ENCODE data around the gene SDK1. TPM values are rescaled to one million over a fixed set of nuclear protein-coding genes. Genes with fewer than 3 reads are reported as not detected.

The SDK1 gene
- total RNA-seq, 1 donor from 2014 or later: 9.9 TPM

DNA sequence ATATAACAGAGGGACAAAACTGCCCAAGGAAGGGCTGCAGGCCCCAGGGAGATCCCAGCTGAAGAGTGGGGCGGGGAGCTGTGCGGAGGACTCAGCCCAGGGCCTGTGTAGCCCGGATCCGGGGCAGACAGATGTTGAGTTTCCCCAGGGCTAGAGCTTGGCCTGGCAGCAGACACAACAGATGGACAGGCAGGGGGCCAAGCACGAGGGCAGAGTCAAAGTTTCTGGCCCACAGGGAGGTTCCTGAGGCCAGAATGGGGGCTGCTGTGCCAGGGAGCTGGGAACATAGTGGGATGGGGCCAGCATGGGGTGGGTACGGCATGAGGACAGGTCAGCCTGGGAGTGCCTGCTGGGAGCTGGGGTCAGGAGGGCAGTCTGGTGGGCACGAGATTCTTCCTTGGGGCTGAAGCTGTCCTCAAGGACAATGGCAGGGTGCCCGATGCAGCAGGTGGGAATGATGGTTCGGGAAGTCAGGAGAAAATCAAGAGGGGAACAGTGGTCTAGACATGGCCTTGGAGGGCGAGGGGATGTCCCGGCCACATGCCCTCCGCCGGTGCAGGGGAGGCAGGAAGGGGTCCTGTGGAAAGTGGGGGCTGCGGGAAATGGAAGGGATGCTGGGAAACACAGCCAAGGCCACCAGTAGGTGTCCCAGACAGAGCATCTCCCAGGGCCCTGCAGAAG is 862.0 kb downstream of the SDK1 start:
- peak; percentile 92 for DNase-seq

DNA sequence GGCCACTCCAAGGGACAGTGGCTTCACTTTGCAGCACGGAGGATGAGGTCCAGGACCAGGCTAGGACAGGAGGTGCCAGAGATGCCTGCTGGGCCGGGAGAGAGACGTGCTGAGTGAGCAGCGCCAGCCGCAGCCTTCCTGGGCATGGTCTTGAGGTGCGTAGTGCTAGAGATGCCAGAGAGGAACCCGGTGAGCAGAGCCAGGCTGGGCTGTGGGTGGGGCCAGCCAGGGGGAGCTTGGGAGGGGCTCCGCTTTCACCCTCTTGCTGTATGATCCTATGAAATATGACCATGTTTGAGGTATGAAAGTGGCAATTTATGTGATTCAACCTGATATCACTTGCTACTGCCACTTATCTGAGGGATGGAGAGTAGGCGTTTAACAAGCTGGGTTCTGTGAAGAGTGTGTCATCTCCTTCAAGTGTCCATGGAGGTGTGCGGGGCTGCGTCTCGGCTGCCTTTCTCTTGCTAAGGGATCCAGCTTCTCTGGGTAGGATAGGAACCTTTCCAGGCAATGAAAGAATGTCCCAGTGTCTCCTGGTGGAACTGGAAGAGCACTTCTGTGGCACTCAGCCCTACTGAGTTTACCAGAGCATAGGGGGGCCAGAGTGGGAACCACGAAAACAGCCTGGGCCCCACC is 862.6 kb downstream of the SDK1 start:
- no peak for DNase-seq

DNA sequence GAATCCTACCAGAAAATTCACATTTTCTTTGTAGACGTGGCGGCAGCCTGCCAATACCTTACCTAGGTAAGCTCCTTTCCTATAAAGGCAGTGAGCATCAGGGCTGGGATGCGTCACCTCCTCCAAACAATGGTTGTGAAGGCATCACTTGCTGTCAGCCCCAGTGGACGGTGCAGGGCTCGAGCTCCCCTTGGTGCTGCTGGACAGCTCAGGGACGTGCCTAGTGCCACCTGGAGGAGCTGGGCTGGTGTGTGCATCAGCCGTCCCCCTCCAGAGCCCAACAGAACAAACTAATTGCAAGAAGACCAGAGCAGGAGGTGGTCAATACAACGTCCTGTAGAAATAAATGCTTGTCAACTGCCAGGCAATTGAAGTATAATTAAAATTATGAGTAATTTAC is 863.5 kb downstream of the SDK1 start:
- DNase-seq: no peak

DNA sequence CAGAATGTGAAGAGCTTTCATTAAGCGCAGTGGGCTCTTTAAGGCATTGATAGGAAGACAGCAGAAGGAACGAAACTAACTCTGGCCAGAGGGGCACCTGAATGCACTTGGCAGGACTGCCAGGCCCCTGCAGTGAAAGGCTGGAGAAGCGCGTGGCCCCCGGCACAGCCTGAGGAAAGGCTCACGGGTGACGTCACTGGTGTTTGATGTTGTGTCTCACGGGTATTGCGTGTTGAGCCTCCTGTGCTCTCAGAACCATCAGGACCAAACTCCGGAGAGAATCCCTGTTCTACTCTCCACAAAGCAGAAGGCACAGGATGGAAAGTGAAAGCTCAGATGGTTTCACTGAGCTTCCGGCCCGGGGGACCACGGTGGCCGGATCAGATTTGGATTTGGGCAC is 865.3 kb downstream of the SDK1 start:
- DNase-seq: no peak

DNA sequence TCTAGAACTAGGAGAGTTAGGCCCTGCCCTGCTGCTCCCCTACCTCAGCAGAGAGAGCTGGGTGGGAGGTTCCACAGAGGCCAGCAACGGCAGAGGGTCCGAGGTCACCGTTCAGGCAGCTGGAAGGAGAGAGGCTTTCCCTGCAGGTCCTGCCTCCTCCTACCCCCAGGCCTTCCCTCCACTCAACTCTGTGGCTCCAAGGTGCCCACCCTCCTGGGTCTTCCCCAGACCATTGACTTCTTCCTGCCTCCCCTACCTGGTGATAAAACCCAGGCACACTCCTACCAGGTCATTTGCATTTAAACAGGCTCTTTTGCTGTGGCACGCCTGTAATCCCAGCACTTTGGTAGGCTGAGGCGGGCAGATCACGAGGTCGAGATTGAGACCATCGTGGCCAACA is 865.8 kb downstream of the SDK1 start:
- DNase-seq: no peak

DNA sequence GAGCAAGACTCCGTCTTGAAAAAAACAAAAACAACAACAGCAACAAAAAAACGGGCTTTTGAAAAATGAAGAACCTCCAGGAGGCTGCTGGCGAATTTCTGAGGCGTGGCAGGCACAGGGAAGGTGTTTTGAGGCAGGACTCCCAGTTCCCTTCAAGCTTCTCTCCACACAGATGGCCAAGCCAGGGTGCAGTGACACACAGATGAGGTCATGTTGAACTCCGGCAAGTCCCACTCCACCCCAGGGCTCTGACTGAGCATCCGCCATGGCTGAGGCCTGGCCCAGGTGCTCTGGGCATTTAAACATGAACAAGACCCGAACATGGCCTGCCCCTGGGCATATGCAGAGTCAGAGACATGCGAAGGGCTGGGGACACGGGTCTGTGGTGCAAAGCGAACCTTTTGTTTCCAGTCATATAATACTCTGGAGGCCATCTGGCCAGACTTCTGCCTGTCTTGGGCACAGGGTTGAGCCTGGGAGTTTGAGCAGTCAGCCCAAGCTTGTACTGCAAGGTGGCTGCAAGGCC is 866.4 kb downstream of the SDK1 start:
- DNase-seq: no peak

DNA sequence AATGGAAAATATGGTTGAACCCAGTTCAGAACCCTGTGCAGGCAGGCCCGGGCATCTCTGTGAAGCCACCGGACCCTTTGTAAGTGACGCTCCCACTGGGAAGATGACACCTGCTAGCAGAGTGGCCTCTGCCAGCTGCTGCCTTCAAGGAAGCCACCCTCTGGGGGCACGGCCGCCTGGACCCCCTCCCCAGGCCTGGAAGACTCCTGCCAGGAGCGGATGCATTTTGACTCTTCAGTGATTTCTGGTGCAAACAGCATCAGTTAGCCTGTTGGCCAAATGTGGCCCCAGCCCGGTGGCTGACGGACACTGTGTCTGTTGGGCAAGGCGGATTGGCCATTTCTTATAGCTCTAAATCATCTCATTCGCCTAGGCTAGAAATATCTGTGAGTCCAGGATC is 867.0 kb downstream of the SDK1 start:
- DNase-seq: no peak

DNA sequence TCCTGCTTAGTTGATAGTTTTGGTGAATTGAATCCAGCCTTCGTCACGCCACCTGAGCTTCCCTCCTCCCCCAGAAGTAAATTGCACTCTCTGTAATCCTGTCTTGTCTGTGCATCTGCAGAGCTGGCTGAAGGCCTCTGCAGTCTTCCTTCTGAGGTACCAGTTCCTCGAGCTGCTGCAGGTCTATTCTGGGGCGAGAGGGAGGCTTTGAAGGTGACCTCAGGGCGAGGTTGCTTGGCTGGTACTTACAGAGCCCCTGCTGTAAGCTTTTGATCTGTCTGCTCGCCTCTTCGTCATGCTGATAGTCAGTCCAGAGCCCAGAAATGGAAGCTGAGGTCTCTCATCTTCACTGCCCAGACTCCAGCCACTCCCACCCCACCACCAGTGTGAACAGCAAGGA is 867.5 kb downstream of the SDK1 start:
- DNase-seq: no peak

DNA sequence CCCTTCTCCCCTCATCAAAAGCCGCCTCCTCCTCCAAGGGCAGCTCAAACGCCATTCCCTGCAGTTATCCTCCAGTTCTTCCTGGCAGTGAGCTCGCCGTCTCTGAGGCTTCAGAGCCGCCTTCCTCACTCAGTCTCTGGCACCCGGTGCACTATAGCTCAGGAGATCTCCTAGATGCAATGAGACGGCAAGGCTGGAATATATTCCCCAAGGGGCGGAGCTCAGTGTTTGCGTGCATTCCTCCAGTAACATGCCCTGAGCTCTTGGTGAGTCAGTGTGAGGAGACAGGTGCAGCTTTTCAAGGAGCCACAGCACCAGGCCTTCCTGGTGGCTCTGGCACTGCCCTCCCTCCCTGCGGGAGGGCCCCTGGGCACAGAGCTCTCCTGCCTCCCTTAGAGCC is 868.4 kb downstream of the SDK1 start:
- DNase-seq: peak; percentile 45

DNA sequence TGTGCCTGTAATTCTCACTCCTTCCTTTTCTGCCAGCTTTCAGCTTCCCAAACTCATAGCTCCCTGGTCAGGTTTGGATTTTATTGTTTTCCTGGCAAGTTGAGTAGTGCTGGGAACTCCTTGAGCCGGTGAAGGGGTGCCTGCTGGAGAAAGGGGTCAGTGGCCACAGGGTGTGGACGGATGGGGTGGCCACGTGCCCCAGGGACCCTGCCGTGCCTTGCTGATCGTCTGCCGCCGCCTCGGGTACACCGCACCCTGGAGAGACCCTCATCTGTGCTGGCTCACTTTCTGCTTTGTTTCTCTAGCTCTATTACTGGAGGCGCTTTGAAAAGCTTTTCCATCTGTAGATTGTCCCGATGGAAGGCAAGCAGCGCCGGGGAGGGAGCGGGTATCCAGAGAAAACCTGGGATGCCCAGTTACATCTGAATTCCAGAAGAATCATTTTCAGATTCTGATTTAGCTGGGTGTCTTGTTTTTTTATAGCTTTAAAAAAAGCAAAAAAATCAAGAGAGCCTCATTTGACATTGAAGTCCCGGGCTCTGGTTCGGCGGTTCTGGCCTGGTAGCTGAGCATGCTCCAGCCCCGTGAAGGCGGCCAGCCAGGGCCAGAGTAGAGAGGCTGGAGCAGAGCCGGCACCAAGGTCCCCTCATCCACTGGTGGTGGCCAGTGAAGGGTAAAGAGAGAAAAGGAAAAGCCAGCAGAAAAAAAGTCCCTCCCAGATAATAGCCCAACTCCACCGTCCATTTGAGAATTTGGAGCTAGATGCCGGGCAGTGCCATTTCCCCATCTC is 870.1 kb downstream of the SDK1 start:
- DNase-seq: no peak

DNA sequence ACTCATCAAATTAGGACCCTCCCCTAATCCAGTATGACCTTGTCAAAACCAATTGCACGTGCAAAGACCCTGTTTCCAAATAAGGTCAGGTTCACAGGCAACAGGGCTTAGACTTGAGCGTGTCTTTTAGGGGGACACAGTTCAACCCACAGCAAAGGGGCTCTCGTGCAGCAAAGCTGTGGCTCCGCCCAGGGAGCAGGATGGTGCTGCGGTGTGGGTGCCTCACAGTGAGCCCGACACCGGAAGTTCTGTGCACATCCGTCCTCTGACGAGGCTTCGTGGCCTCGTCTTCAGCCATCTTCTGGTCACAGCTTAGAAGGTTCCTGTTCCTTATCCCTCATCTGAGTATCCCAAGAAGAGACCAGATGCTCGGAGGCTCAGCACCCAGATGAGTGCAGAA is 871.8 kb downstream of the SDK1 start:
- no peak for DNase-seq

DNA sequence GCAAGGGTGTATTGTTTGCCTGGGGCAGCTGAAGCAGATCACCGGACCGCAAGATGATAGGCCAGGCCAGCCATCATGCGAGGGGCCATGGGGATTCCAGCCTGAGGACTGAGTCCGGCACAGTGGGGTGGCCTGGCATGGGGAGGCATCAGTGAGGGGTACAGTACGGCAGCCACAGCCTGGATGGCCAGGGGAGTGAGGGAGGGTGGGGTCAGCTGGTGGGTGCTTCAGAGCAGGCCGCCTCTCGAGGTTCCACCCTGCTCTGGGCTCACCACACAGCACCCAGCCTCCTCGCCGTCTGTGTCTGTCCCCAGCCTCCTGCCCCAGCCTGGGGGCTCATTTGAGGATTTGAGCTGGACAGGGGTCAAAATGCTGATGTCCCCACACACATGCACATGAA is 872.6 kb downstream of the SDK1 start:
- no peak for DNase-seq

DNA sequence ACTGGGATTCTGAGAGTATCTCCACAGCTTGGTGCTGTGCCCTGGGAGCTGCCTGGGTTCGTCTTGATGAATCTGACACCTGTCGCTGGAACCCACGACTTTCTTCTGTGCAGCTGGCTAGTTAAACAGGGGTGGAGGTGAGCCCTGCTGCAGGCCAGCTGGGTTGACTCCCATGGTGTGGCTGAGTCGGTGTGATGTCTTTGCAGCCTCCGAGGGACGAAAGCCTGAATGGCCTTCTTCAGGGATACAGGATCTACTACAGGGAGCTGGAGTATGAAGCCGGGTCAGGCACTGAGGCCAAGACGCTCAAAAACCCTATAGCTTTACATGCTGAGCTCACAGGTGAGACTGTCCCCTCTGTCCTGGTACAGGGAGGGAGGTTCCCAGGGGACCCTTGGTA is 873.0 kb downstream of the SDK1 start:
- DNase-seq: no peak

DNA sequence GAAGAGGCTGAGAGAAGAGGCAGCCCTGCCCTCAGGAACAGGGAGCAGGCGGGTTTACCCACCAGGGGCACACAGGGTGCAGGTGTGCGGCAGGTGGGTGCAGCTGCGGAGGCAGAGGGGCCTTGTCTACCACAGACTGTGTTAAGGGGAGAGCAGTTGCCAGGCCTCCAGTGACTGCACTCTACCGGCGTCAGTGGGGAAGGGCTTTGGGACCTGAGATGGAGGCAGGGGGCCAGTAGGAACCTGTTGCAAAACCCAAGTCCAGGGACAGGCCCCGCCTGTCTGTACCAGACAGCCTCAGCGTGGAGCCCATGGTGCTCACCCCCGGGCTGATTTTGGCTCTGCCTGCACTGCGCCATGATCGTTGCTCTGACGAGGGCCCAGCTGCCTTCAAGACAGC is 873.4 kb downstream of the SDK1 start:
- no peak for DNase-seq

DNA sequence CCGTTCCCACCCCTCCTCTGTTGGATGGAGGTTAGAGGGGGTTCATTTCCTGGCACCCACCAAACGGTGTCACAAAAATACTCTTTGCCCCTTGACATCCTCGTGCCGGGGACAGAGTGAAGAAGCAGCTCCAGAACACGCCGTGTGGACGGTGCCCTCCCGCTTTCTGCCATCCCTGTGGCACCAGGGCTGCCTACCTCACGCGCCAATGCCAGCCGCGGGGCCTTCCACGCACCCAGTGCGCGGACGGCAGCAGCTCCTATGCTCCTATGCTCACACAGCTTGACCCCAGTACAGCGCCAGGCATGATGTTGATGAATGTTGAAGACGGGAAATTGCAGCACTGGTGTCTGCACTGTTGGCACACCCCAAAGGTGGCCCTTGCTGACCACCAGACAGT is 873.8 kb downstream of the SDK1 start:
- DNase-seq: no peak

DNA sequence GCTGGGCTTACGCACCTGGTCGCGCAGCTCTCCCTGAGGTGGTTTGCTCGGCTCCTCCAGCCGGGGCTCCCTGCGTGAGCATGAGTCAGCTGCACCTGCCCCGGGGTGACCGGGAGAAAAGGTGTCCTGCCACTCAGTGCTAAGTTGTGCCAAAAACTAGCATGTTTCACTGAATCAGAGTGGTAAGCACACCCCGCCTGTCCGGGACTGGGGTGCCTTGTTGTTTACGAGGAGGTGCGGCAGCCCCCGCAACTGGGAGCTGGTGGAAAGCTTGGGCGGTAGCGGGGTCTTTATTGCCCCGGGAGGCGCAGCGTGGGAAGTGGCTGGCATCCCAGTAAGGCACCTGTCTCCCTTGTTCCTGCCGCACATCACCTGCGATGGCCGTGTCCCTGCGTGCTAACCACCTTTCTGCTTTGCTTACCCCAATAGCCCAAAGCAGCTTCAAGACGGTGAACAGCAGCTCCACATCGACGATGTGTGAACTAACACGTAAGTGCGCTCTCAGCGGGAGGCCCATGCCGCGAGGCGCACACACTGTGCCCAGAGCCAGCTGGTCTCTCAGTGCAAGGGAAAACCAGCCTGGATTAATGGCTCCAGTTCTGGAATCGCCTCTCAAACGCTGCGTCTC is 874.4 kb downstream of the SDK1 start:
- peak; percentile 31 for DNase-seq

DNA sequence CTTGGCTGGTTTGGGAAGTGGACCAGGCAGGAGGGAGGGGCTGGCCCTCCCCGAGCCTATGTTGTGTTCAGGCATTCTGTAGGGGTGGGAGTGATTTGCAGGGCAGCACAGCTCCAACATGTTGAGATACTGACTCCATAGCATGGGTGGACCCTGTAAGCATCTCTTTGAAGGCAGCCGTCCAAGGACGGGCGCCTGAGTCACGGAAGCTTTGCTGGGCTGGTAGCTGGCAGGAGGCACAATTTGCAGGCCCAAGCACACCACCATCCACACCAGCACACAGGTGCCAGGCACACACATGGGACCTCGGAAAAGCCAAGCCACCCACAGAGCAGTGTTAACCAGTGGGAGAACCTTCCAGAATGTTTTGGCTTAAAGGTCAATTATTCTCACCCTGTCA is 875.9 kb downstream of the SDK1 start:
- DNase-seq: no peak

DNA sequence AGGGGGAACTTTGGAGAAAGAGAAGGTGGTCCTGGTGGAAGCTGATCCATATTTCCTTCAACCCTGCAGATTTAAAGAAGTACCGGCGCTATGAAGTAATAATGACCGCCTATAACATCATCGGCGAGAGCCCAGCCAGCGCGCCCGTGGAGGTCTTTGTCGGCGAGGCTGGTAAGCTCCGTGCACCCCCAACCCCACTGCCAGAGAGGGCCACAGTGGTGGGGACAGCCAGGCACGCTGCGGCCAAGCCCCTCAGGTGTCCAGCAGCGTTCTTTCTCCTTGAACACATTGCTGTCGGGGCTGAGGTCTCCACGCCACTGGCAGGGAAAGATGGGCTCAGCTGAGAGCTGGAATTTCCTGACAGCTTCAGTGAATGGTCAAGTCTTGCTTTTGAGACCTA is 877.4 kb downstream of the SDK1 start:
- DNase-seq: no peak

DNA sequence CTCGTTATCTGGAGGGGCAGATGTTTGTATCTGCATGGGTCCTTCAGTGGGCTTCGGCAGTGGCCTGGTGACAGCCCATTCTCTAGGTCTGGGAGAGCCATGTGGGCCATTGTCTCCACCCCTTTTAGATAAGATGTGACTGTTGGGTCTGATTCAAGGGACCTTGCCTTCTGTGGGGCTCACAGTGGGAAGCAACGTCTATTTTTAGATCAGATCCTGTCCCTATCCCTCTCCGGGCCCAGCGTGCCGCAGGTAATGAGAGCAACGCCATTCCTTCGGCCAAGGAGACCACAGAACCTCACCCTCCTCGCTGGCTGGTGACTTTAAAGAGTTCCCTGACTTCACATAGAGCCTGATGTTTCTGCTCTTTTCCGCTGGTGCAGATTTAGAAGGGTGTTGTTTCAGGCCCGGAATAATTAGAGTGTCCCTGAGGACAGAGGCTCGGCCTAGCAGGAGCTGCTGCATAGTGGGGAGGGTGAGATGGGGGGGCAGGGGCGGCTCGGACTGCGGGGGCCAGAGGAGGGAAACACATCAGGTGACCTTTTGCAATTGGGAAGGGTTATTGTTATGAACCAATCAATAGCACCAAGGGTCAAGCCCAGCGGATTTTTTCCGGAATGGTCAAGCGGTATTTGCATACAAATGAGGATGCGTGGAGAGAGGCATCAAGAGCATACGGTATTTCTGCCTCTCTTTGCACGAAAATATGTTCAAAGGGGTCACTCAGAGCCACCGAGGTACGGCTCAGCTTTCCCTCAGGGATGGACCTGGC is 878.0 kb downstream of the SDK1 start:
- no peak for DNase-seq

DNA sequence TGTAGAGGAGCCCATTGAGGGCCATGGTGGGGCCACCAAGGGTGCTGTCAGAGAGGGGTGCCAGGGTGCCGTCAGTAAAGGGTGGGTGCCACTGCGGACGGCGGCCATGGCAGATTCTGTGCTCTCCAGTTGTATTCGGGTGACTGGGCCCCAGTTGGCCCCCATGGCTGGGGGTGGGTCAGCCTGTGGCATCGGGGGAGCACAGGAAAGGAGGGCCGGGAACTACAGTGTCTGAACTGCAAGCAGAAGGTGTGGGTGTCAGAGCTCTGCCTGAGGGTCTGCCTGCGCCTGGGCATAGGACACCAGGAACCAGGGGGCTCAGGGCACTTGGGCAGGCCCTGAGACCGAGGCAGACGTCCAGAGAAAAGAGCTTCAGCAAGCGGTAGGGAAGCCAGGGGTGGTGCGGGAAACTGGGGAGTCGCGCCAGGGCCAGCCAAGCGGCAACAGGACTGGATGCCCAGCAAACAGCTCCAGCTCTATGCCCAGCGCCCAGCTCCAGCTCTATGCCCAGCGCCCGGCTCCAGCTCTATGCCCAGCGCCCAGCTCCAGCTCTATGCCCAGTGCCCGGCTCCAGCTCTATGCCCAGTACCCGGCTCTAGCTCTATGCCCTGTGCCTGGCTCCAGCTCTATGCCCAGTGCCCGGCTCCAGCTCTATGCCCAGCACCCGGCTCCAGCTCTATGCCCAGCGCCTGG is 878.8 kb downstream of the SDK1 start:
- no peak for DNase-seq

DNA sequence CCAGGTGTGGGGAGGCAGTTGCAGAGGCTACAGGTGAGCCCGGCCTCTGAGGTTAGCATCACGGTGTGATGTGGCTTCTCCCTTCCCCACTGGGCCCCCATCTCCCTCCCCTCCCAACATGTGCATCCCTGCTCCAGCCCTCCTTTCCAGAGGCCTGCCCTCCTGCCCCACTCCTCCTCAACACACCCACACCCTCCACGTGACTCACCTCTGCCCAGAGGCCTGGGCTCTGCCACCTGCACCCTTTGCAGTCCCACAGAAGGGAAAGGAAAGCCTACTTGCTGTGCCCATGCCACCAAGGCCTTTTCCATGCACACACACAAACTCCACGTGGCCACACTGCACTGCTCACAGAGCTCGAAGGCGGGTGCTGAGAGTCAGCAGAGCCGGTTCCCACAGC is 880.4 kb downstream of the SDK1 start:
- no peak for DNase-seq

Data from tongue (tissue), 2 donors.